Measurements from ENCODE around the gene EIF1. TPM values are rescaled to one million over a fixed set of nuclear protein-coding genes. Genes with fewer than 3 reads are reported as not detected.
A peak's percentile ranks its signal among the peaks of the same experiment; 100 is the strongest.
"Not testable (repeated sequence)": the region's sequence is repeated elsewhere in the genome, so short reads cannot be mapped to it uniquely, and the experiment has no call there.

The EIF1 gene
- total RNA-seq, 2 donors from 2014 or later, result 2,426 to 2,697 TPM

- no peak for ATAC-seq
- DNase-seq, result no peak
- H3K27me3 Mint-ChIP-seq, result peaks cover 4% of the 10 kb centered on the region
- peaks cover 34% of the 10 kb centered on the region for H3K4me1 Mint-ChIP-seq
- no peaks in the 10 kb centered on the region for H3K9me3 ChIP-seq (ENCODE audit: control insufficient read depth, low read length, poor library complexity, severe bottlenecking)
- H3K36me3 Mint-ChIP-seq (ENCODE audit: low read depth), result peaks cover 10% of the 10 kb centered on the region
- H3K4me3 Mint-ChIP-seq, result peak overlapping the region; percentile 95
- peak overlapping the region; percentile 100 for H3K27ac Mint-ChIP-seq
These were observed 1.8 kb downstream of the EIF1 start for GRCh38 chr17:41690497-41690896.

GRCh38 chr17:41691031-41691777, 2.5 kb downstream of the EIF1 start:
- Mint-ChIP-seq H3K27me3 (peaks cover 4% of the 10 kb centered on the region), H3K4me1 (peaks cover 38% of the 10 kb centered on the region), H3K27ac (peak overlapping the region; percentile 100), H3K36me3 (ENCODE audit: low read depth) (peaks cover 10% of the 10 kb centered on the region), H3K4me3 (peak overlapping the region; percentile 95)
- ATAC-seq (no peak), DNase-seq (peak in 1 of 3 donors; percentile 21)
- no peaks in the 10 kb centered on the region for H3K9me3 ChIP-seq (ENCODE audit: control insufficient read depth, low read length, poor library complexity, severe bottlenecking)

DNA sequence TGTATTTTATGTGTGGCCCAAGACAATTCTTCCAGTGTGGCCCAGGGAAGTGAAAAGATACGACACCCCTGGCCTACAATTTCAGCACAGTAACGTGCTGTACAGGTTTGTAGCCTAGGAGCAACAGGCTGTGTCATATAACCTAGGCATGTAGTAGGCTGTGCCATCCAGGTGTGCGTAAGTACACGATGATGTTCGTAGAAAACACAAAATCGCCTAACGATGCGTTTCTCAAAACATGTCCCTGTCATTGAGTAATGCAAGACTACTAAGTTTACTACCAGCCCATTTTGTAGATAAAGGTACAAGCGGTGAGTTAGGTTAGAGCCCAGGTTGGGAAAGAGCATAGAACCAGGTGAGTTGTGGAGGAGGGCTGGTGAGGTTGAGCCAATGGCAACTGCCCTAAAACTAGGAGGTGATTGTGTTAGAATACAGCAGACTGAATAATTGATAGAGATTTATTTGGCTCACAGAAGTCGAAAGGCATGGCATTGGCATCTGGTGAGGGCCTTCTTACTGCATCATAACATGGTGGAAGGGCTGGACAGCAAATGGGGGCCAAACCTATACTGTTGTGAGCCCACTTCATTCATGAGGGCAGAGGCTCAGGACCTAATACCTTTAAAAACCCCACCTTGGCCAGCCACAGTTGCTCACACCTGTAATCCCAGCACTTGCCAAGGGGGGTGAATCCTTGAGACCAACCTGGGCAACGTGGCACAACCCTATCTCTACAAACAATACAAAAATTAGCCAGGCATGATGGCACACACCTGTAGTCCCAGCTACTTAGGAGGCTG, 4.2 kb downstream of the EIF1 start:
- Mint-ChIP-seq H3K27me3 (peaks cover 4% of the 10 kb centered on the region), H3K27ac (peak overlapping the region; percentile 100), H3K4me1 (peaks cover 39% of the 10 kb centered on the region), H3K36me3 (ENCODE audit: low read depth) (peaks cover 10% of the 10 kb centered on the region), H3K4me3 (peak overlapping the region; percentile 87)
- ATAC-seq, result no peak
- no peaks in the 10 kb centered on the region for H3K9me3 ChIP-seq (ENCODE audit: control insufficient read depth, low read length, poor library complexity, severe bottlenecking)
- no peak for DNase-seq

GRCh38 chr17:41695134-41695661, 6.5 kb downstream of the EIF1 start:
- Mint-ChIP-seq H3K27ac (peak overlapping the region; percentile 100), H3K36me3 (ENCODE audit: low read depth) (peaks cover 7% of the 10 kb centered on the region), H3K4me1 (peaks cover 28% of the 10 kb centered on the region), H3K4me3 (no peak overlapping the region), H3K27me3 (no peaks in the 10 kb centered on the region)
- DNase-seq (no peak), ATAC-seq (no peak)
- H3K9me3 ChIP-seq (ENCODE audit: control insufficient read depth, low read length, poor library complexity, severe bottlenecking), result no peaks in the 10 kb centered on the region

DNA sequence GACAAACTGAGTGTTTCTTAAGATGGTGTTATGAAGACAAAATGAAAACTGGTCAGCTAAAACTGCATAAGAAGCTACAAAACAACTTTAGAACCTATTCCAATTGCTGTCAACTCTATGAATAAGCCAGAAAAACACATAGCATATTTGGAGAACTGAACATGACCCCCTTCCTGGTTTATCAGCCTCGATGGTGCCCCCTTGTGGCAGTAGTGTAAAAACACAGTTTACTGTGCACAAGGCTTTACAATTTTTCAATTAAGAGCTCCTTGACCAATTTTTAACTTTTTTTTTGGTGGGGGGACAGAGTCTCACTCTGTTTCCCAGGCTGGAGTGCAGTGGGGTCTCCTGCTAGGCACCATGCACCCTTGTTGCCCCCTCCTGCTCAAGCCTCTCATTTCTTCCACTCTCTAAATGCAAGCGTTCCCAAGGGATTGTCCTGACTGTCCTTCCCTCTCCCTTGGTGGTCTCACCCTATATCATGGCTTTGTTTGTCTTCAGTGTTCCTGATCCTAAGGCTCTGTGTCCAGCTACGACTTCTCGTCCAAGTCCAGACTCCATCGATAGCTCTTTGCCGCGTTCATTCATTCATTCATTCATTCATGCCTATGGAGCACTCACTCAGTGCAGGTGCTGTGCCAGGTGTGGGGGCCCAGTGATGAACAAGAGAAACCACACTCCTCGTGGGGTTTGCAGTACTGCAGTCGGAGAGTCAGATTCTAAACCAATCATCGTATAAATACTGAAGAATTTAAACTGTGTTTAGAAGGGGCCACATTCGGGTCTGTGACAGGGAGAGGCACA, 7.5 kb downstream of the EIF1 start:
- peaks cover 7% of the 10 kb centered on the region for H3K36me3 Mint-ChIP-seq (ENCODE audit: low read depth)
- DNase-seq (peak; percentile 55 to 77 (median 64)), ATAC-seq (peak; percentile 26)
- H3K4me3 Mint-ChIP-seq, result no peak overlapping the region
- H3K27me3 Mint-ChIP-seq, result no peaks in the 10 kb centered on the region
- H3K27ac Mint-ChIP-seq, result peak overlapping the region; percentile 1
- H3K9me3 ChIP-seq (ENCODE audit: control insufficient read depth, low read length, poor library complexity, severe bottlenecking), result no peaks in the 10 kb centered on the region
- peaks cover 27% of the 10 kb centered on the region for H3K4me1 Mint-ChIP-seq

DNA sequence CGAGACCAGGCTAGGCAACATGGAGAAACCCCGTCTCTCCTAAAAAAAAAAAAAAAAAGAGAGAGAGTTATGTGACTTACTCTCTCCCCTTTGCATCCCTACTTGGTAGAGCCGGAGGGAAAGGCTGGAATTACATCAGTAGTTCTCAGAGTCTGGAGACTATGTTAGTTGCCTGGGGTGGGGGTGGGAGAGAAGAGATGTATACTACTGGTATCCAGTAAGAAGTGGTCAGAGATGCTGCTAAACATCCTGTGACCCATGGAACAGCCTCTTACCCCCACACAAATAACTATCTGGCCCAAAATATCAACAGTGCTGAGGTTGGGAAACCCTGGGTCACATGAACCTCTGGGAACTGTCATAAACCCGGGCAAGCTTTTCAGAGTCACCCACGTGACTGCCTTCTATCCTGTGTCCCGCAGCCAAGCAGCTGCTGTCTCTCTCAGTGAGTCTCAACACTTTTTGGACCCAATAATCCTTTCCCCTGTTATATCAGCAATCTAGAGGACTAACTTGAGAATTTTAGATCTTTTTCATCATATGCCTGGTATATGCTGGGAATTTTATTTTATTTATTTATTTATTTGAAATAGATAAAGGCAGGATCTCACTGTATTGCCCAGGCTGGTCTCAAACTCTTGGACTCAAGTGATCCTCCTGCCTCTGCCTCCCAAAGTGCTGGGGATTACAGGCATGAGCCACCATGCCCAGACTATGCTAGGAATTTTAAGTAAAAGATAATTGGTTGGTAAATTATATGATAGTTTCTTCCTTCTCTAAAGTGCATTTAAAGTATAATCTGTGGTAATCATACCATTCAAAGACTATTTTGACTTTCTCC, 8.7 kb downstream of the EIF1 start:
- no peaks in the 10 kb centered on the region for H3K27me3 Mint-ChIP-seq
- no peaks in the 10 kb centered on the region for H3K9me3 ChIP-seq (ENCODE audit: control insufficient read depth, low read length, poor library complexity, severe bottlenecking)
- peaks cover 21% of the 10 kb centered on the region for H3K4me1 Mint-ChIP-seq
- ATAC-seq, result no peak
- no peak overlapping the region for H3K27ac Mint-ChIP-seq
- peaks cover 4% of the 10 kb centered on the region for H3K36me3 Mint-ChIP-seq (ENCODE audit: low read depth)
- DNase-seq, result no peak
- H3K4me3 Mint-ChIP-seq, result no peak overlapping the region

- not testable (repeated sequence) for H3K36me3 Mint-ChIP-seq (ENCODE audit: low read depth); DNase-seq; ATAC-seq; H3K27me3 Mint-ChIP-seq; H3K9me3 ChIP-seq (ENCODE audit: control insufficient read depth, low read length, poor library complexity, severe bottlenecking)
- peak overlapping the region; percentile 6 for H3K27ac Mint-ChIP-seq
- H3K4me3 Mint-ChIP-seq, result peak overlapping the region; percentile 39
- peaks cover 14% of the 10 kb centered on the region for H3K4me1 Mint-ChIP-seq
These were observed 12.2 kb downstream of the EIF1 start for GRCh38 chr17:41700843-41701242.

DNA sequence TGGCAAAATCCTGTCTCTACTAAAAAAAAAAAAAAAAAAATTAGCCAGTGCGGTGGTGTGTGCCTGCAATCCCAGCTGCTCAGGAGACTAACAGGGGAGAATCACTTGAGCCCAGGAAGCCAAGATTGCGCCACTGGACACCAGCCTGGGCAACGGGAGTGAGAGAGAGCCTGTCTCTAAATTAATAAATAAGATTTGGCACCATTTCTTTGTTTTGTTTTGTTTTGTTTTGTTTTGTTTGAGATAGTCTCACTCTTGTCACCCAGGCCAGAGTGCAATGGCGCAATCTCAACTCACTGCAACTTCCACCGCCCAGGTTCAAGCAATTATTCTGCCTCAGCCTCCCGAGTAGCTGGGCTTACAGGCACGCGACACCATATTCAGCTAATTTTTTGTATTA, 14.0 kb downstream of the EIF1 start:
- DNase-seq (no peak), ATAC-seq (no peak)
- Mint-ChIP-seq H3K4me3 (no peak overlapping the region), H3K4me1 (peaks cover 9% of the 10 kb centered on the region), H3K27ac (no peak overlapping the region), H3K36me3 (ENCODE audit: low read depth) (peaks cover 2% of the 10 kb centered on the region), H3K27me3 (peaks cover 13% of the 10 kb centered on the region)
- no peaks in the 10 kb centered on the region for H3K9me3 ChIP-seq (ENCODE audit: control insufficient read depth, low read length, poor library complexity, severe bottlenecking)

DNA sequence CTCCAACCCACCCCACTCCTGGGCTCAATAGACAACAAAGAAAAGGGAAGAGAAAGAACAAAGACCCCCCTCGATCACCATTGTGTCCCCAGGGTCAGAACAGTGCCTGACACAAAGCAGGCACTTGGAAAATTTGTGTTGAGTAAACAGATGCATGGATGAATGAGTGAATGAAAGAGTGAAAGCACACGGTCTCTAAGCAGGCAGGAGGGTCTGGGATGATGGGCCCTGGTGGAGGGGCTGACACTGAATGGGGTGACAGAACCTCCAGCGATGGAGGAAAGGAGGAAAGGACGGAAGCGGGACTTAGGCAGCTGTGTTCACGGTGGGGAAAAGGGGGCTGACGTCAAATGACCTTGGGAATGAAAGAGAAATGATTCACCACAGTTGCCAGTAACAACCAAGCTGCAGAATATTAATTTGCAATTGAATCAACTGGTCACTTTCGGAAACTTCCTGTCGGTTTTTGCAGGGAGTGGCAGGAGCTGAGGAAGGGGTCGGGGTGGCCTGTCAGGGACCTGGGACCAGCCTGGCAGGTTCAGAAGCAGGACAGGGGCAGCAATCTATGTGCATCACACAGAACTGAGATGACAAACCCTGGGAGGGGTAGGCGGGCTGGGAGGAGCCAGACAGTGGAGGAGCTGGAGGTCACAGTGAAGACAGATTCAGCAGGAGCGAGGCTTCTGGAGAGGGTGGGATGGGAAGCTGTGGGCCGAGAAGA, 16.7 kb downstream of the EIF1 start:
- Mint-ChIP-seq H3K27me3 (peaks cover 16% of the 10 kb centered on the region), H3K4me3 (no peak overlapping the region), H3K36me3 (ENCODE audit: low read depth) (peaks cover 2% of the 10 kb centered on the region), H3K4me1 (peaks cover 7% of the 10 kb centered on the region), H3K27ac (no peak overlapping the region)
- ATAC-seq, result no peak
- no peaks in the 10 kb centered on the region for H3K9me3 ChIP-seq (ENCODE audit: control insufficient read depth, low read length, poor library complexity, severe bottlenecking)
- no peak for DNase-seq

DNA sequence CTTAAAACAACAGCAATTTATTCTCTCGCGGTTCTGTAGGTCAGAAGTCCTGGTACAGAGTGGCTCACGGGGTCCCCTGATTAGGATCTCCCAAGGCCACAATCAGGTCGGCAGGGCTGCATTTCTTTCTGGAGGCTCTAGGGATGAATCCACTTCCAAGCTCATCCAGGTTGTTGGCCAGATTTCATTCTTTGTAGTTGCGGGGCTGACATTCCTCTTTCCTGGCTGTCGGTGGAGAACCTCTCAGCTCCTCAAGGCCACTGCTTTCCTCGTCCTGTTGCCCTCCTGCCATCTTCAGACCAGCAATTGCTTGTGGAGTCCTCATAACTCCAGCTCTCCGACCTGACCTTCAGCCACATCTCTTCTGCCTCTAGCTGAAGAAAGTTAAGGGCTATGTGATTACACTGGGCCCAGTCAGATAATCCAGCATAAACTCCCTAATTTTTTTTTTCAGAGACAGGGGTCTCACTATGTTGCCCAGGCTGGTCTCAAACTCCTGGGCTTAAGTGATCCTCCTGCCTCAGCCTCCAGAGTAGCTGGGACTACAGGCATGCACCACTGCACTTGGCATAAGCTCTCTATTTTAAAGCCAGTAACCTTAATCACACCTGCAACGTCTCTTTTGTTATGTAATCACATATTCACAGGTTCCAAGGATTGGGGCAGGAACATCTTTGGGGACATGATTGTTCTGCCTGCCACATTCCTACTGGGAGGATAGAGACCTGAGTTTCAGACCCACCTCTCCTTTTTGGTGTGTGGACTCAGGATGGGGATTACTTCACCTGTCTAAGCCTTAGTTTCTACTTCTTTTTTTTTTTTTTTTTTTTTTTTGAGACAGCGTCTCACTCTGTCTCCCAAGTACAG, 19.4 kb downstream of the EIF1 start:
- ATAC-seq, result no peak
- peaks cover 29% of the 10 kb centered on the region for H3K27me3 Mint-ChIP-seq
- DNase-seq, result no peak
- no peak overlapping the region for H3K4me3 Mint-ChIP-seq
- H3K9me3 ChIP-seq (ENCODE audit: control insufficient read depth, low read length, poor library complexity, severe bottlenecking), result no peaks in the 10 kb centered on the region
- peaks cover 4% of the 10 kb centered on the region for H3K4me1 Mint-ChIP-seq
- no peak overlapping the region for H3K27ac Mint-ChIP-seq
- H3K36me3 Mint-ChIP-seq (ENCODE audit: low read depth), result peaks cover 2% of the 10 kb centered on the region

DNA sequence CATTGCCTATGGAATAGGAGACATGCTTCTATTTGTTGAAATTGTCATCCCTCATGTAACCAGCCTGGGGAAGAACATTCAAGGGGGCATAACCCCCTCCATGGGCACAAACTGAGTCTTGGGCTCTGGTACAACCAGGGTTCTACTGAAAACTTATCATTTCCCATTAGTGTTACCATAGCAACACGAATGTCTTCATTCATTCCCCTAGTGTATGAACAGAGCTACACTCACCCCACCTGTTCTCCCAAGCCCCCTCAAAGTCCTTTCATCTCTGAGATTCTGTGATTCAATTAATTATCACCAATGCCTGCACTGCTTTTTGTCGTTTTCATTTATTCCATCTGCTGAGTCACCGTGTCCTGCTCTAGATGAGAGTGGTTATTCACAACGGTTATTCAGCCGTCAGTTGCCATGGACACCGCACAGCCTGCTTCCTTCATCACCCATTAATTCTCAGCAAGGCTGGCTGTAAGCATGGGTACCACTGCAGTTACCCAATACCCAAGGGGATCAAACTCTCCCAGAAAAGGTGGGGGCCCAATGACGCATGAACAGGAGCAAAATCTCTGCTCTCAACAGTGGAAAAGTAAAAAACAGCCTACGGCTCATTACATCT, 21.9 kb downstream of the EIF1 start:
- ATAC-seq, result no peak
- H3K27ac Mint-ChIP-seq, result no peak overlapping the region
- H3K27me3 Mint-ChIP-seq, result peaks cover 23% of the 10 kb centered on the region
- no peaks in the 10 kb centered on the region for H3K36me3 Mint-ChIP-seq (ENCODE audit: low read depth)
- H3K4me3 Mint-ChIP-seq, result no peak overlapping the region
- DNase-seq, result no peak
- no peaks in the 10 kb centered on the region for H3K9me3 ChIP-seq (ENCODE audit: control insufficient read depth, low read length, poor library complexity, severe bottlenecking)
- H3K4me1 Mint-ChIP-seq, result peaks cover 2% of the 10 kb centered on the region
